Fibroblast of mammary gland (primary cell): ENCODE results near the gene ABCA4.

Experiments
- DNase-seq: peaks from one replicate; pipeline ENCODE4 v3.0.0-alpha.2; 2010; ENCODE audit warnings: low read depth
- H3K4me3 ChIP-seq: 2 replicates; pipeline ENCODE4 v1.5.1; 2011; ENCODE audit warnings: low read depth, mild to moderate bottlenecking, low read length, moderate library complexity; ENCODE audit not compliant: control insufficient read depth
- CTCF ChIP-seq: conservative IDR thresholded peaks from 2 replicates; pipeline ENCODE4 v1.5.1; 2011; ENCODE audit warnings: low read depth, low read length, inconsistent platforms; ENCODE audit not compliant: control insufficient read depth, insufficient read depth

The ABCA4 gene

GRCh38 chr1:94033849-94034248, 87.1 kb downstream of the ABCA4 start:
- H3K4me3 ChIP-seq = no peak overlapping the region
- no peak for TF ChIP-seq CTCF
- no peak for DNase-seq

DNA sequence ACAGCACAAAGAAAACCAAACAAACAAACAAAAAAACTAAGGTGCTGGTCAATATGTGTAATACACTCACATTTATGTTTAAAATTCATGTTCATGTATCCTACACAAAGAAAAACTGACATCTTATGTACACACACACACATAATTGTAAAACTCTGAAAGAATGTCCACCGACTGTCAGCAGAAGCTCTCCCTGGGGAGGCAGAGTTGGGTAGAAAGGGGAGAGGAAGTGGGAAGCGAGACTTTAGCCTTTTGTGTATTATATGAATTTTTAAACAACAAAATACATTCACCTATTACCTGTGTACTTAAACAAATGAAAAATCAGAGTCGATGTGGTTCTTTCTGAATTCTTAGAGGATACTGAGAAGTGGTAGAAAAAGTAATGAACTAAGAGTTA, 88.3 kb downstream of the ABCA4 start:
- no peak for DNase-seq
- H3K4me3 ChIP-seq = no peak overlapping the region
- TF ChIP-seq CTCF = no peak

DNA sequence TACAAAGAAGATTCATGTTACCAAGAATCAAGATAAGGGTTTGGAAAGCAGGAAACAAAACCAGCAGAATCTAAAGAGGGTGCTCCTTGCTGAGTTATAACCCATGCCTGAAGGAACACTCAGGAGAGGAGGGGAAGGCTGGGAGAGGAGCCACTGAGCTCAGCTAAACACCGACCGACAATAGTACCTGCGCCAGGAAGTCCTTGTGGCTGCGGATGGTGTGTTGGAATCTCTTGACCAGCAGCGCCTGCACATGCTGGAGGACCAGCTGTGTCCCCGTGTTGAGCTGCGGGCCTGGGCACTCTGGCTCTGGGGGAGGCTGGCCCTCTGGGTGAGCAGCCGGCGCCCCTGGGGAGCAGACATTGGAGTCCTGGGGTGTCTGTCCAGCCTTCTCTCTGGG, 89.4 kb downstream of the ABCA4 start:
- H3K4me3 ChIP-seq = no peak overlapping the region
- TF ChIP-seq CTCF = no peak
- DNase-seq = no peak

DNA sequence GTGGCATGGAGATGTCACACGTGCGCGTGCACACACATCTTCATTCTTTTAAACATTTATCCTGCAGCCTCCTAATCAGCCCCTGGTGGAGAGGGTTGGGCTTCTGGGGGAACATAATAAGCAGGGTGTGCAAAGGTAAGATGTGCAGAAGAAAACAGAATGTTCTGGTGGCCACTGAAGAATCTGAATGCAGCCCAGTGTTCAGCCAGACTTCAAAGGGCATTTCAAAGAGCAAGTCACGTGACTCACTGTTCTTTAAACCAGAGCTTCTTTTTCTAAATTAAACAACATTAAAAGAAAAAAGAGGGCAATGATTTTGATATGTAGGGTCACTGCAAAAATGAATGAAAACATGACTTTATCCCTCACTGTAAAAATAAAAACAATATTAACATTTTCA, 89.8 kb downstream of the ABCA4 start:
- H3K4me3 ChIP-seq = no peak overlapping the region
- TF ChIP-seq CTCF = no peak
- DNase-seq = no peak

DNA sequence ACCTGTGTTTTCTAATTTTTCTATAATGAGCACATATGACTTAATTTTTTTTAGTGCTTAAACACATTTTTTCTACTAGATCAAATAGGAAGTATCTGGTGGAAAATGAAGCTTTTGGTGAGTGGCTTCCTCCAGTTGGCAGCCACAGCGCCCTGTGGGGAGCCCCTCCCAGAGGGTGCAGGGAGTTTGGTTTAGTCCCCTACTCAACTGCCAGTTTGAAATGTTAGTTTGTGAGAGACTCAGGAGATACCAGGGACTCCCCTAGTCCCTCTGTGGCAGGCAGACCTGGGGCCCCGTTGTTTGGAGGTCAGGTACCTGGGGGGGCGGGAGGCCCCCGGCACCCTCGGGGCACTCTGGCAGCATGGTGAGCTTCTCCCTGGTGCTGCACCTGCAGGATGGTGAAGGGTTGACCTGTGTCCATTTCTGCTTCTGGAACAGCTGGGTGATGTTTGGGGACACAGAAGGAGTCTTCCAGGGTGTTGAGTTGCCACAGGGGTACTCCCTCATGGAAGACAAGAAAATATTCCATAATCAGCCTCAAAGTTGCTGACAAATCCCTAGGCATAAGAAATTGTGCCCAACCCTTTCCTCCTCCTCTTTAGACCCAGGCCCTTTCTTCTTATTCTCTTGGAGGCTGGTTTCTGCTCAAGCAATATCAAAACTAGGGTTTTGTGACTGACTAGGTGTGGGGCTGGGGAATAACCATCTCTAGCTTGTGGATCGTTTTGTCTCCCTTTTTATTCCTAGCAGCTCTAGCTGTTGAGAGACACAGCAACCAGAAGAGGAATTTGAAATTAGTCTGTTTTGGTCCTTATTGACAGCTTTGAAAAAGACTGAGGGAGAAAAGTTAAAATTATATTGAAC, 91.6 kb downstream of the ABCA4 start:
- no peak overlapping the region for H3K4me3 ChIP-seq
- no peak for DNase-seq
- no peak for TF ChIP-seq CTCF

- H3K4me3 ChIP-seq = no peak overlapping the region
- no peak for DNase-seq
- TF ChIP-seq CTCF = no peak
Measured at GRCh38 chr1:94027721-94028515, 93.0 kb downstream of the ABCA4 start.
